ENCODE measurements around the gene LRRC59. TPM values are rescaled to one million over a fixed set of nuclear protein-coding genes. Genes with fewer than 3 reads are reported as not detected.

LRRC59 gene
- polyA plus RNA-seq, 1 donor from 2014 or later, result 67.2 TPM

GRCh38 chr17:50372758-50373556, 24.4 kb downstream of the LRRC59 start, which contains the start of the genes EME1 and MRPL27 (continued):
- TF ChIP-seq REST (IDR thresholded peaks at IDR 0.05; ENCODE audit: borderline replicate concordance), result peak; percentile 90

GRCh38 chr17:50372222-50372757, 25.0 kb downstream of the LRRC59 start:
- peak overlapping the region; percentile 93 for H3K27ac ChIP-seq (ENCODE audit: low read length)
- no peaks in the 10 kb centered on the region for H4K20me1 ChIP-seq (ENCODE audit: insufficient read depth)
- no peaks in the 10 kb centered on the region for H3K36me3 ChIP-seq (ENCODE audit: insufficient read depth, low read length)
- no peaks in the 10 kb centered on the region for H3F3A ChIP-seq (ENCODE audit: insufficient read depth, low read length, poor library complexity, severe bottlenecking)
- peaks cover 17% of the 10 kb centered on the region for H3K79me2 ChIP-seq (replicated peaks; ENCODE audit: insufficient read depth, low read length)
- peak overlapping the region; percentile 62 for H2AFZ ChIP-seq (ENCODE audit: low read depth, low read length)
- peak overlapping the region; percentile 76 for H3K4me3 ChIP-seq (ENCODE audit: low read length)
- TF ChIP-seq SMC3 (conservative IDR thresholded peaks at IDR 0.05; ENCODE audit: poor library complexity) (no peak), REST (IDR thresholded peaks at IDR 0.05; ENCODE audit: borderline replicate concordance) (no peak), POLR2AphosphoS5 (IDR thresholded peaks at IDR 0.05) (no peak), CTCF (IDR thresholded peaks at IDR 0.05; ENCODE audit: poor library complexity, severe bottlenecking) (no peak), RAD21 (conservative IDR thresholded peaks at IDR 0.05) (no peak), MXI1 (conservative IDR thresholded peaks at IDR 0.05; ENCODE audit: poor library complexity, severe bottlenecking) (no peak), EP300 (conservative IDR thresholded peaks at IDR 0.05; ENCODE audit: poor library complexity, severe bottlenecking) (no peak), EZH2 (IDR thresholded peaks at IDR 0.05; ENCODE audit: borderline replicate concordance, insufficient read depth, low read length, poor library complexity, severe bottlenecking) (no peak), TAF1 (IDR thresholded peaks at IDR 0.05; ENCODE audit: low read depth) (no peak)
- H3K27me3 ChIP-seq (ENCODE audit: insufficient read depth, low read depth, low read length), result no peaks in the 10 kb centered on the region
- H3K9me3 ChIP-seq (ENCODE audit: low read length), result no peaks in the 10 kb centered on the region
- peak overlapping the region; percentile 89 for H3K9ac ChIP-seq (ENCODE audit: low read length)
- peak overlapping the region; percentile 82 for H3K4me2 ChIP-seq (ENCODE audit: low read length)
- H3K9me2 ChIP-seq (ENCODE audit: insufficient read depth, low read length), result no peaks in the 10 kb centered on the region

All from neural cell (in vitro differentiated cells).